Measurements from ENCODE around the gene LGALS1.

LGALS1 gene

GRCh38 chr22:37662039-37662438, 13.4 kb upstream of the LGALS1 start:
- DNase-seq (ENCODE audit: low spot score): no peak

- no peak for DNase-seq (ENCODE audit: low spot score)
Observed at GRCh38 chr22:37663521-37664140, 11.8 kb upstream of the LGALS1 start.

- DNase-seq (ENCODE audit: low spot score): no peak
Observed at GRCh38 chr22:37664249-37665101, 11.0 kb upstream of the LGALS1 start.

- DNase-seq (ENCODE audit: low spot score): no peak
Observed at GRCh38 chr22:37665487-37665886, 9.9 kb upstream of the LGALS1 start.

- DNase-seq (ENCODE audit: low spot score): peak; percentile 38
Observed at GRCh38 chr22:37669586-37669985, 5.8 kb upstream of the LGALS1 start.

- DNase-seq (ENCODE audit: low spot score): no peak
Observed at GRCh38 chr22:37672206-37672919, 3.1 kb upstream of the LGALS1 start.

GRCh38 chr22:37672920-37673455, 2.4 kb upstream of the LGALS1 start:
- DNase-seq (ENCODE audit: low spot score): no peak

- DNase-seq (ENCODE audit: low spot score): no peak
Observed at GRCh38 chr22:37674248-37674647, 1.2 kb upstream of the LGALS1 start.

- DNase-seq (ENCODE audit: low spot score): no peak
Observed at GRCh38 chr22:37675930-37676735, 697 bp downstream of the LGALS1 start.

GRCh38 chr22:37676736-37677492, 1.5 kb downstream of the LGALS1 start:
- peak; percentile 81 for DNase-seq (ENCODE audit: low spot score)

GRCh38 chr22:37677493-37677974, 2.1 kb downstream of the LGALS1 start:
- DNase-seq (ENCODE audit: low spot score): no peak

- no peak for DNase-seq (ENCODE audit: low spot score)
Observed at GRCh38 chr22:37678372-37678771, 2.9 kb downstream of the LGALS1 start.

- DNase-seq (ENCODE audit: low spot score): no peak
Observed at GRCh38 chr22:37679670-37680069, 4.2 kb downstream of the LGALS1 start.

- no peak for DNase-seq (ENCODE audit: low spot score)
Observed at GRCh38 chr22:37680191-37680851, 4.9 kb downstream of the LGALS1 start.

GRCh38 chr22:37681001-37681424, 5.6 kb downstream of the LGALS1 start:
- peak; percentile 11 for DNase-seq (ENCODE audit: low spot score)

- peak; percentile 76 for DNase-seq (ENCODE audit: low spot score)
Observed at GRCh38 chr22:37681556-37682049, 6.2 kb downstream of the LGALS1 start.

- DNase-seq (ENCODE audit: low spot score): no peak
Observed at GRCh38 chr22:37684803-37685615, 9.6 kb downstream of the LGALS1 start.

- DNase-seq (ENCODE audit: low spot score): peak; percentile 82
Observed at GRCh38 chr22:37686002-37686982, 10.9 kb downstream of the LGALS1 start, which contains the start of gene NOL12. TSS of gene NOL12 (plus strand) at chr22:37686343. CDS start at chr22:37686393, 50 bp downstream.
